Thoracic aorta (tissue), 2 donors: ENCODE data around the gene HPS4. TPM values are rescaled to one million over a fixed set of nuclear protein-coding genes. Genes with fewer than 3 reads are reported as not detected.

Source experiments
- ATAC-seq: fragments of 150-250 bp; one replicate; pipeline ENCODE4 v1.8.0; 2017; ENCODE audit warnings: low read depth; ENCODE audit not compliant: insufficient number of reproducible peaks, low FRiP score
- DNase-seq: peaks from one replicate; pipeline ENCODE4 v3.0.0-alpha.2; 2020; ENCODE audit warnings: low spot score
- H3K27ac ChIP-seq, 2 donors: fragments of 200-600 bp; sonication (generic); 1 replicate in 1 of 2; 2 replicates in 1 of 2; pipeline ENCODE4 v1.5.1; 2016; ENCODE audit warnings: mild to moderate bottlenecking in 2 of 2, moderate library complexity in 2 of 2
- H3K27me3 ChIP-seq: fragments of 200-600 bp; sonication (generic); replicated peaks from 2 replicates; pipeline ENCODE4 v1.6.0; 2016; ENCODE audit warnings: mild to moderate bottlenecking; ENCODE audit not compliant: insufficient read depth
- H3K36me3 ChIP-seq: fragments of 200-600 bp; sonication (generic); one replicate; pipeline ENCODE4 v1.5.1; 2016
- H3K4me1 ChIP-seq, 2 donors: fragments of 200-600 bp; sonication (generic); 1 replicate in 1 of 2; 2 replicates in 1 of 2; pipeline versions ENCODE4 v1.5.1 to v1.6.0; 2016; ENCODE audit warnings: low read depth in 2 of 2, mild to moderate bottlenecking in 1 of 2; ENCODE audit not compliant: control insufficient read depth in 1 of 2
- H3K4me3 ChIP-seq: fragments of 200-600 bp; sonication (generic); 2 replicates; pipeline ENCODE4 v1.5.1; 2016; ENCODE audit warnings: mild to moderate bottlenecking
- H3K9me3 ChIP-seq: fragments of 200-600 bp; sonication (generic); 2 replicates; pipeline ENCODE4 v1.5.1; 2016
- total RNA-seq, 2 donors: library from RNA; depleted of rRNA; stranded (reverse); fragments of >200 nt; gene quantifications; one replicate each; pipeline versions ENCODE4 v1.1.0 to v1.2.3, GENCODE V29; 2016
- TF ChIP-seq, protein P1 (sequence below): fragments of 200-600 bp; sonication (generic); IDR thresholded peaks from one replicate; pipeline ENCODE4 v1.5.1; 2019; ENCODE audit warnings: antibody characterized with exemption

The HPS4 gene
- total RNA-seq, 2 donors from 2014 or later = 26.5 to 27.8 TPM

DNA sequence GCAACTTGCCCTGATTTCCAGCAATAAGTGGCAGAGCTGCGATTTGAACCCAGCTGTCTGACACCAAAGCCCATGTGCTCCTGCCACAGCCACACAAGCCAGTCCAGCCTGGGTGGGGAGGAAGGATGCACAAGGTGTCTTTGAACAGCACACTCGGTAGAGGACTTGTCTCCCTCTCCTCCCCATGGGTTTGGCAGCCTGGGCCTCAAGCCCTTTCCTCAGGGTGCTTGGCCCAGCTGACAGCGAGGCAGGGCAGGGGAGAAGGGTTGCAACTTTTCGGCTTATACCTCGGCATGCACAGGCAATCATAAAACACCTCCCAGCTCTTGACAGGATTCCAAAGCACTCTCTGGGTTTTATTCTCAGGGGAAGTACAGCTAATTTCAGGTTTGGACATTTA, 35.2 kb downstream of the HPS4 start:
- Histone ChIP-seq H3K4me3 (no peak overlapping the region), H3K4me1 (no peaks in the 10 kb centered on the region), H3K36me3 (peaks cover 17% of the 10 kb centered on the region), H3K9me3 (no peaks in the 10 kb centered on the region), H3K27ac (no peak overlapping the region), H3K27me3 (no peaks in the 10 kb centered on the region)
- ATAC-seq = no peak
- TF ChIP-seq, protein P1, sequence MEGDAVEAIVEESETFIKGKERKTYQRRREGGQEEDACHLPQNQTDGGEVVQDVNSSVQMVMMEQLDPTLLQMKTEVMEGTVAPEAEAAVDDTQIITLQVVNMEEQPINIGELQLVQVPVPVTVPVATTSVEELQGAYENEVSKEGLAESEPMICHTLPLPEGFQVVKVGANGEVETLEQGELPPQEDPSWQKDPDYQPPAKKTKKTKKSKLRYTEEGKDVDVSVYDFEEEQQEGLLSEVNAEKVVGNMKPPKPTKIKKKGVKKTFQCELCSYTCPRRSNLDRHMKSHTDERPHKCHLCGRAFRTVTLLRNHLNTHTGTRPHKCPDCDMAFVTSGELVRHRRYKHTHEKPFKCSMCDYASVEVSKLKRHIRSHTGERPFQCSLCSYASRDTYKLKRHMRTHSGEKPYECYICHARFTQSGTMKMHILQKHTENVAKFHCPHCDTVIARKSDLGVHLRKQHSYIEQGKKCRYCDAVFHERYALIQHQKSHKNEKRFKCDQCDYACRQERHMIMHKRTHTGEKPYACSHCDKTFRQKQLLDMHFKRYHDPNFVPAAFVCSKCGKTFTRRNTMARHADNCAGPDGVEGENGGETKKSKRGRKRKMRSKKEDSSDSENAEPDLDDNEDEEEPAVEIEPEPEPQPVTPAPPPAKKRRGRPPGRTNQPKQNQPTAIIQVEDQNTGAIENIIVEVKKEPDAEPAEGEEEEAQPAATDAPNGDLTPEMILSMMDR = no peak
- no peak for DNase-seq

DNA sequence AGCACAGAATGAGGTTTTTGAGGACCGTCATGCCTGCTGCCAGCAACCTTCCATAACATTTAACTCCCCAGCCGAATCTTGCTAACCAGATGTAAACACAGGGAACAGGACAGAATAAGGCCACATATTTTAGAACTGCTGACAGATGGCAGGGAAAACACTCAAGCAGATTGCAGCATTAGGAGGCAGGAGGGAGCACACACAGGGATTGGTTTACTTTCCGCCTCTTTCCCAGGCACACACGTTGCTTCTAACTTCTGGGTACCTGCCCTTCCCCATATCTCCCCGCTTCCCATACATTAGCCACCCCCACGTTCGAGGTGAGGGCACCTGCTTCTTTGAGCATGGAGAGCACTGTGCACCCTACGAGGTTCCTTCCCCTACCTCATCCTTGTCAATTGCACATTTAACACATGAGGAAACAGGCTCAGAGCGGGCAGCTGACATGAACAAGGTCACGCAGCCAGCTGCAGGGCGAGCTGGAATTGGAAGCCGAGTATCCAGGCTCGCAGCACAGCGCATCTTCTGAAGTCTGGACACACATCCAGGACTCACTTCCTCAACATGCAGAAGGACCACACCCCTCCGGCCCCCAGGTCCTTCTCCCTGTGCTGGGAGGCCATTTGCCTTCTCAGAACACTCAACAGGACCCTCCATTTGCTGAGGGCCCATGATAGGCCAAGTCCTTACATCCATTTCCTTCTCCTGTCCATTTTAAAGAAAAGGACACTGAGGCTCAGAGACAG, 35.8 kb downstream of the HPS4 start:
- TF ChIP-seq, protein P1 = no peak
- H3K4me1 ChIP-seq = no peaks in the 10 kb centered on the region
- DNase-seq = no peak
- ATAC-seq = no peak
- peaks cover 12% of the 10 kb centered on the region for H3K36me3 ChIP-seq
- no peak overlapping the region for H3K27ac ChIP-seq
- no peak overlapping the region for H3K4me3 ChIP-seq
- no peaks in the 10 kb centered on the region for H3K27me3 ChIP-seq
- H3K9me3 ChIP-seq = no peaks in the 10 kb centered on the region

DNA sequence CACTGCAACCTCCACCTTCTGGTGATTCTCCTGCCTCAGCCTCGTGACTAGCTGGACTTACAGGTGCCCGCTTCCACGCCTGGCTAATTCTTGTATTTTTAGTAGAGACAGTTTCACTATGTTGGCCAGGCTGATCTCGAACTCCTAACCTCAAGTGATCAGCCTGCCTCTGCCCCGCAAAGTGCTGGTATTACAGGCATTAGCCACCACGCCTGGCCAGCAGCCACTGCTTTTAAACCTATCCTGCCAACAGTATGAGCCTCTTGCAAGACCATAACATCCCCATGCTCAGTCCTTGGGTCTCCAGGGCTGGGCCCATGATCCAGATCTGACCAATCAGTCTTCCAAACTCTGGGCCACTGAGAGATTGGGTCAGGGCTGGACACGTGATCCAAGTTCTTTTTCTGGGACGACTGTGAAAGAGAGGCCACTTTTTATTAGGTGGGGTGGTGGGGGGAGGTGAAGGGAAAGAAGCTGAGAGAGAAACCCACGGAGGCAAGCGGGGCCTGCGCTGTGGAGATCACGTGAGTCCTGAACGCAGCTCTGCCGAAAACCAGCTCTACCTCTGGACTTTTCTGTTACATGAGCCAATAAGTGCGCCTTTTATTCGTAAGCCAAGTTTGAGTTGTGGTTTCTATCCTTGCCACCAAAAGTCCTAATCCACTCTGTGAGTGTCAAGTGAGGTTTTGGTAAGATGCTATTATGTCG, 36.6 kb downstream of the HPS4 start:
- H3K9me3 ChIP-seq = no peaks in the 10 kb centered on the region
- no peak overlapping the region for H3K27ac ChIP-seq
- ATAC-seq (no peak), DNase-seq (no peak)
- H3K27me3 ChIP-seq = no peaks in the 10 kb centered on the region
- no peak overlapping the region for H3K4me3 ChIP-seq
- no peaks in the 10 kb centered on the region for H3K4me1 ChIP-seq
- TF ChIP-seq, protein P1 = no peak
- H3K36me3 ChIP-seq = peaks cover 6% of the 10 kb centered on the region

DNA sequence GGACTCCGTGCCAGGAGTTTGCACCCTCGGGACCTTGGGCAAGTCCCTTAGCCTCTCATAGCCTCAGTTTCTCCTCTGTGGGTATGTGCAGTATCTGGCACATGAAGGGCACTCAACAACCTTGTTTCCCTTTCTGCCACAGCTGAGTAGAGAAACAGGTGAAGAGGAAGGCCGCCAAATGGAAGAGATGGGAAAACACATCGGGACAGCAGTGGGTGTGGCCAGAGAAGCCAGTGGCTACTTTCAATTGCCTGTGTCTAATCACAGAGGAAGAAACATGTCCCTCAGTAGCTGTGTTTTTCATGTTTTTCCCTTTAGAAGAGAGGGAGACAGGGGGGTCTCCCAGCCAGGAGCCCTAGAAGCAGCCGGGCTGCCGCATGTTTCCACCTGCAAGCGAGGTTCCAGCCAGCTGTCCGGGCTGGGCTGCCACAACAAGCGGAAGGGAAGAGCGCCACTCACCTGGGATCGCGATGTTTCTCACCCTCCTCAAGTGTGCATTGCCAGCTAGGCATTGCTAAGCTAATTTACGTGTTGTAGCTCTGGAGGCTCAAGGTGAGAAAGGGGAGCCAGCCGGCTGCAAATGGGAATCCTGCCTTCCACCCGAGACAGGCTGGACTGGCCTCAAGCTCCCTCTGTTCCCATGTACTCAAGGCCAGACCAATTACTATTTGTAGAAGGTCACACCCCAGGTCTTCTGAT, 37.9 kb downstream of the HPS4 start:
- DNase-seq = no peak
- no peak for ATAC-seq
- Histone ChIP-seq H3K9me3 (no peaks in the 10 kb centered on the region), H3K27ac (no peak overlapping the region), H3K27me3 (no peaks in the 10 kb centered on the region), H3K4me1 (no peaks in the 10 kb centered on the region), H3K36me3 (no peaks in the 10 kb centered on the region), H3K4me3 (no peak overlapping the region)
- TF ChIP-seq, protein P1 = no peak

DNA sequence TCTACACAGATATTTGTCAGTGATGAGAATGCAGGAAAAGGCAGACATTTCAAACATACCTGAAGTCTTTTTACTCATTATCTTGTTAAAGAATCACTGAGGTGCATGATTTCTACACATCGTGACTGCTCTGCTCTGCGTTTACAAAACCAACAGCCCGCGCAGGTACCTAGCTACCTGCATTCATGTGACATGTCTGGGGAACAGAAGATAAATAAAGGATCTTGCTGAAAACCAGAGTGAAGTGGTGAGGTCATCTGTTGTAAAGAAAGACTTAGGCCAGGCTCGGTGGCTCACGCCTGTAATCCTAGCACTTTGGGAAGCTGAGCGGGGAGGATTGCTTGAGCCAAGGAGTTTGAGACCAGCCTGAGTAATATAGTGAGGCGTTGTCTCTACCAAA, 38.8 kb downstream of the HPS4 start:
- TF ChIP-seq, protein P1 = no peak
- H3K27ac ChIP-seq = no peak overlapping the region

More for the DNA sequence above, 38.8 kb downstream of the HPS4 start:
- no peaks in the 10 kb centered on the region for H3K9me3 ChIP-seq
- ATAC-seq = no peak
- H3K4me1 ChIP-seq = no peaks in the 10 kb centered on the region
- no peaks in the 10 kb centered on the region for H3K36me3 ChIP-seq
- no peak for DNase-seq
- H3K4me3 ChIP-seq = no peak overlapping the region
- H3K27me3 ChIP-seq = no peaks in the 10 kb centered on the region
